NT2/D1 (cell line): ENCODE measurements around the gene ZEB2.

Source experiments
- DNase-seq: peaks from one replicate; pipeline ENCODE4 v3.0.0-alpha.2; 2011; ENCODE audit warnings: low read depth, low spot score
- H3K27me3 ChIP-seq: 2 replicates; pipeline ENCODE4 v1.6.0; 2011; ENCODE audit warnings: mild to moderate bottlenecking; ENCODE audit not compliant: insufficient read length, insufficient read depth
- H3K36me3 ChIP-seq: 2 replicates; pipeline ENCODE4 v1.6.1; 2011; ENCODE audit warnings: mild to moderate bottlenecking, low read length, mixed read lengths; ENCODE audit not compliant: insufficient read depth, insufficient read length
- H3K4me1 ChIP-seq: 2 replicates; pipeline ENCODE4 v1.5.1; 2011; ENCODE audit not compliant: insufficient read depth, insufficient read length
- H3K4me3 ChIP-seq: 2 replicates; pipeline ENCODE4 v1.5.1; 2011; ENCODE audit warnings: low read depth; ENCODE audit not compliant: insufficient read length
- H3K9ac ChIP-seq: 2 replicates; pipeline ENCODE4 v1.6.0; 2011; ENCODE audit warnings: low read depth; ENCODE audit not compliant: insufficient read length
- H3K9me3 ChIP-seq: 2 replicates; pipeline ENCODE4 v1.5.1; 2011; ENCODE audit warnings: mild to moderate bottlenecking, low read length; ENCODE audit not compliant: insufficient read depth
- SUZ12 ChIP-seq: IDR thresholded peaks from 2 replicates; pipeline ENCODE4 v1.6.1; 2011; ENCODE audit not compliant: insufficient read length, insufficient read depth; ENCODE audit errors: extremely low read depth
- YY1 ChIP-seq: IDR thresholded peaks from 2 replicates; pipeline ENCODE4 v1.6.1; 2011; ENCODE audit not compliant: insufficient read length, insufficient read depth
- ZNF274 ChIP-seq: IDR thresholded peaks from 2 replicates; pipeline ENCODE4 v1.6.1; 2011; ENCODE audit warnings: mild to moderate bottlenecking, low read depth, low read length

Gene ZEB2

GRCh38 chr2:144553379-144553778 is 33.5 kb upstream of the ZEB2 start:
- H3K27me3 ChIP-seq, result no peaks in the 10 kb centered on the region
- H3K9me3 ChIP-seq, result no peaks in the 10 kb centered on the region
- no peaks in the 10 kb centered on the region for H3K4me1 ChIP-seq
- no peak overlapping the region for H3K4me3 ChIP-seq
- H3K9ac ChIP-seq, result no peak overlapping the region
- no peaks in the 10 kb centered on the region for H3K36me3 ChIP-seq
- DNase-seq, result no peak
- no peak for TF ChIP-seq ZNF274
- TF ChIP-seq SUZ12, result no peak
- TF ChIP-seq YY1, result no peak

- Histone ChIP-seq H3K9ac (no peak overlapping the region), H3K9me3 (no peaks in the 10 kb centered on the region), H3K36me3 (no peaks in the 10 kb centered on the region), H3K4me1 (no peaks in the 10 kb centered on the region), H3K4me3 (no peak overlapping the region), H3K27me3 (no peaks in the 10 kb centered on the region)
- DNase-seq, result no peak
- no peak for TF ChIP-seq YY1
- no peak for TF ChIP-seq SUZ12
- no peak for TF ChIP-seq ZNF274
Observed at GRCh38 chr2:144552821-144553220, 32.9 kb upstream of the ZEB2 start.

- Histone ChIP-seq H3K27me3 (no peaks in the 10 kb centered on the region), H3K4me3 (no peak overlapping the region), H3K36me3 (no peaks in the 10 kb centered on the region), H3K9ac (no peak overlapping the region), H3K4me1 (no peaks in the 10 kb centered on the region), H3K9me3 (no peaks in the 10 kb centered on the region)
- TF ChIP-seq ZNF274, result no peak
- TF ChIP-seq YY1, result no peak
- TF ChIP-seq SUZ12, result no peak
- DNase-seq, result no peak
Observed at GRCh38 chr2:144550911-144551310, 31.0 kb upstream of the ZEB2 start.

GRCh38 chr2:144550084-144550483 is 30.2 kb upstream of the ZEB2 start:
- H3K9me3 ChIP-seq, result no peaks in the 10 kb centered on the region
- H3K36me3 ChIP-seq, result no peaks in the 10 kb centered on the region
- no peak overlapping the region for H3K9ac ChIP-seq
- no peaks in the 10 kb centered on the region for H3K4me1 ChIP-seq
- no peak overlapping the region for H3K4me3 ChIP-seq
- no peak for TF ChIP-seq YY1
- TF ChIP-seq ZNF274, result no peak
- no peak for DNase-seq
- H3K27me3 ChIP-seq, result no peaks in the 10 kb centered on the region

GRCh38 chr2:144548532-144549191 is 28.7 kb upstream of the ZEB2 start:
- Histone ChIP-seq H3K4me3 (no peak overlapping the region), H3K9ac (no peak overlapping the region), H3K4me1 (no peaks in the 10 kb centered on the region), H3K9me3 (no peaks in the 10 kb centered on the region), H3K27me3 (no peaks in the 10 kb centered on the region), H3K36me3 (no peaks in the 10 kb centered on the region)
- TF ChIP-seq YY1 (no peak), ZNF274 (no peak), SUZ12 (no peak)
- DNase-seq, result no peak

- H3K36me3 ChIP-seq, result no peaks in the 10 kb centered on the region
- no peak overlapping the region for H3K9ac ChIP-seq
- H3K27me3 ChIP-seq, result no peaks in the 10 kb centered on the region
- no peak for DNase-seq
- H3K4me3 ChIP-seq, result no peak overlapping the region
- no peaks in the 10 kb centered on the region for H3K9me3 ChIP-seq
- TF ChIP-seq YY1 (no peak), ZNF274 (no peak), SUZ12 (no peak)
- no peaks in the 10 kb centered on the region for H3K4me1 ChIP-seq
Observed at GRCh38 chr2:144548088-144548487, 28.2 kb upstream of the ZEB2 start.

GRCh38 chr2:144547494-144547893 is 27.6 kb upstream of the ZEB2 start:
- Histone ChIP-seq H3K9ac (no peak overlapping the region), H3K27me3 (no peaks in the 10 kb centered on the region), H3K9me3 (no peaks in the 10 kb centered on the region), H3K4me3 (no peak overlapping the region), H3K36me3 (no peaks in the 10 kb centered on the region), H3K4me1 (no peaks in the 10 kb centered on the region)
- DNase-seq, result no peak
- TF ChIP-seq SUZ12, result no peak
- no peak for TF ChIP-seq ZNF274

- TF ChIP-seq SUZ12 (no peak), ZNF274 (no peak), YY1 (no peak)
- Histone ChIP-seq H3K27me3 (no peaks in the 10 kb centered on the region), H3K9me3 (no peaks in the 10 kb centered on the region), H3K36me3 (no peaks in the 10 kb centered on the region), H3K4me3 (no peak overlapping the region), H3K9ac (no peak overlapping the region), H3K4me1 (no peaks in the 10 kb centered on the region)
- DNase-seq, result no peak
Observed at GRCh38 chr2:144546933-144547332, 27.0 kb upstream of the ZEB2 start.
